Muscle layer of colon (tissue), 2 donors: ENCODE data around the gene HEXD.

ENCODE experiments used
- H3K27ac ChIP-seq: one replicate; pipeline ENCODE4 v1.7.0; 2013; ENCODE audit warnings: low read depth, mild to moderate bottlenecking, low read length, moderate library complexity
- H3K27me3 ChIP-seq, 2 donors: one replicate each; pipeline ENCODE4 v1.7.0; 2013; ENCODE audit warnings: low read length in 2 of 2, mild to moderate bottlenecking in 2 of 2; ENCODE audit not compliant: insufficient read depth in 2 of 2, control insufficient read depth in 1 of 2
- H3K36me3 ChIP-seq: one replicate; pipeline ENCODE4 v1.7.0; 2013; ENCODE audit warnings: mild to moderate bottlenecking, low read length; ENCODE audit not compliant: insufficient read depth
- H3K4me1 ChIP-seq: one replicate; pipeline ENCODE4 v1.7.0; 2013; ENCODE audit warnings: mild to moderate bottlenecking, low read length; ENCODE audit not compliant: insufficient read depth
- H3K4me3 ChIP-seq, 2 donors: one replicate each; pipeline ENCODE4 v1.7.0; 2013; ENCODE audit warnings: low read length in 2 of 2, low read depth in 1 of 2, mild to moderate bottlenecking in 1 of 2, moderate library complexity in 1 of 2
- H3K9ac ChIP-seq: one replicate; pipeline ENCODE4 v1.7.0; 2013; ENCODE audit warnings: low read length
- H3K9me3 ChIP-seq: one replicate; pipeline ENCODE4 v1.7.0; 2013; ENCODE audit warnings: mild to moderate bottlenecking, low read length
- donor health status: abdominal sarcoma.
- donor health status: Adenocarcinoma of cecum.

The HEXD gene

DNA sequence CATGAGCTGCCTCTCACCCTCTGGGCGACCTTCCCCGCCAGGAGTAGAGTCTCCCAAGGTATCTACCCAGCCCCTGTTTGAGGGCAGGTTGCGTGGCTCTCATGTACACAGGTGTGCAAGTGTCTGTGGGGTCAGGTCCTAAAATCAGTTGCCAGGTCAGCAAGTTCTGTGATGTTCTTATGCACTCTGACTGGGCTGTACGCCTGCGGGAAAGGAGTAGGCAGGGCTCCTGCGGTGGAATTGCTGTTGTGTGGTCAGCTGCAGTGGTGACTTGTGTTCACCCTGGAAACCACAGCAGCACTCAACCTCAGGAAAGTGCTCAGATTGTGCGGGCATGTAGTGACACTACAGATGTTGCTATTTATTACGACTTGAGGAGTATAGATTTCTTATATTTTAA lies 59.8 kb downstream of the HEXD start:
- Histone ChIP-seq H3K27ac (no peak overlapping the region), H3K4me3 (no peak overlapping the region), H3K36me3 (peaks cover 60% of the 10 kb centered on the region)

DNA sequence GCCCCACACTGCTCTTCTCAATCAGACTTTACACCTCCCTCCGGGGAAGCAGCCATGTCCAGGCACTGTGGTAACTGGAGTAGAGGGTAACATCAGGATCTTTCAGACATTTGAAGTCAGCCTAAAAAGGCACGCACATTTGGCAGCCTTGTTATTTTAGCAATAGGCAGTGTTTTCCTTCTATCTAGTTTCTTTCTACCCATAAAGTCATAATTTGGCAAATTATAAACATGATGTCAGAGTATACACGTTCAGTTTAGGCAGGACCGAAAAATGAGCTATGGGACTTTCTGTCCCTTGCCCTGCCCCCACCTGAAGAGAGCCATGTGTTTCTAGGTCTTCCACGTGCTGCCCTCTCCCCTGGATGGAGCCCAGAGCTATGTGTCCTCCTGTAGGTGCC lies 61.5 kb downstream of the HEXD start:
- Histone ChIP-seq H3K9me3 (no peaks in the 10 kb centered on the region), H3K4me3 (no peak overlapping the region), H3K4me1 (no peaks in the 10 kb centered on the region), H3K27me3 (no peaks in the 10 kb centered on the region), H3K27ac (no peak overlapping the region), H3K9ac (no peak overlapping the region), H3K36me3 (peaks cover 69% of the 10 kb centered on the region)

More for the DNA sequence above, 59.8 kb downstream of the HEXD start:
- Histone ChIP-seq H3K4me1 (no peaks in the 10 kb centered on the region), H3K27me3 (no peaks in the 10 kb centered on the region), H3K9me3 (no peaks in the 10 kb centered on the region), H3K9ac (no peak overlapping the region)

DNA sequence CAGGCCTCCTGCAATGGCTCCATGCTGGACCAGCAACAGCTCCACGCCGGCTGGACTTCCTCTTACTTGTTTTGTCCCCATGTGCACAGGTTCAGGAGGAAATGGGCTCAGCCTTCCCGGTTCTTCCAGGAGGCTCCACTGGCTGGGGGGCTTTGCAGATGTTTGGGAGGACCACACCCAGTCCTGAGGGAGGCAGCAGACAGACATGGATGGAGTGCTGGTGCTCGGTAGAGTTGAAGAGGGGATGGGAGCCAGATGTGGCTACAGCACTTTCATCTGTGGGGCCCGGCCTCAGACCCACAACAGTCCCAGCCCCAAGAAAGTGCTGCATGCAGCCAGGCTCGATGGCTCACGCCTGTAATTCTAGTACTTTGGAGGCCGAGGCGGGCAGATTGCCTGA lies 62.2 kb downstream of the HEXD start:
- H3K27me3 ChIP-seq: no peaks in the 10 kb centered on the region
- no peak overlapping the region for H3K9ac ChIP-seq
- H3K36me3 ChIP-seq: peaks cover 70% of the 10 kb centered on the region
- H3K4me1 ChIP-seq: no peaks in the 10 kb centered on the region
- H3K27ac ChIP-seq: no peak overlapping the region
- no peaks in the 10 kb centered on the region for H3K9me3 ChIP-seq
- no peak overlapping the region for H3K4me3 ChIP-seq

DNA sequence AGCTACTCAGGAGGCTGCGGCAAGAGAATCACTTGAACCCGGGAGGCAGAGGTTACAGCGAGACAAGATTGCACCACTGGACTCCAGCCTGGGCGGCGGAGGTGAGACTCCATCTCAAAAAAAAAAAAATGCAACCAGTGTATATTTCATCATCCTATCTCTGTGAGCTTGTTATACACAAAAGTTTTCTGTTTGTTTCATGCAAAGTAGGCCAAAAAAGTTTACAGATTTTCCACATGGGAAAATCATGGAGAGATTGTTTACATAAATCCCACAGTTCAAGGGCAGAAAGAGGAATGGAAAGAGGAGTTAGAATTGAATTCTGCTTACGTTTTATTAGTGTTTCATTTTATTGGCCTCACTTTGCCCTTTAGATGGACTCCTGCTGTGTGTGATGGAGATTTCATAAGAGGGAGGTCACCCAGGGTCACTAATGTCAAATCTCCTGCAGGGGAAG lies 65.1 kb downstream of the HEXD start:
- H3K4me1 ChIP-seq: no peaks in the 10 kb centered on the region
- H3K27ac ChIP-seq: no peak overlapping the region
- H3K4me3 ChIP-seq: no peak overlapping the region
- H3K9me3 ChIP-seq: no peaks in the 10 kb centered on the region
- no peak overlapping the region for H3K9ac ChIP-seq
- no peaks in the 10 kb centered on the region for H3K27me3 ChIP-seq
- peaks cover 76% of the 10 kb centered on the region for H3K36me3 ChIP-seq

DNA sequence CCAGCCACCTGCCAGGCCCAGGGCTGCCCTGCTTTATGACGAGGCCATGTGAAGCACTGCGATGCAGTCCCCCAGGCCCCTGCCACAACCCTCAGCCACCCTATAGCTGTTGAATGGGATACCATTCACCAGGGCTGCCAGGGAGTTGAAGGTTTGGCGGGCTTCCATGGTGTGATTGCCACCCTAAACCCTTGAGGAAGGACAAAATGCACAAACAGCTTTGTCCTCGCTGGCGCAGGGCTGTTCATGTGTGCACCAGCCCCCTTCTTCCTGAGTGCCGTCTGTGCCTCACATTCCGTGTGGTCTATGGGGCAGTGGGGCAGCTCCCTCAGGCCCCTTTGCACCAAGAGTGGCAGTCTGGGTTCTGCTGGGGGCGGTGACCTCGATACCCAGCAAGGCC lies 65.7 kb downstream of the HEXD start:
- Histone ChIP-seq H3K36me3 (peaks cover 74% of the 10 kb centered on the region), H3K9ac (no peak overlapping the region), H3K27me3 (no peaks in the 10 kb centered on the region), H3K4me3 (no peak overlapping the region), H3K9me3 (no peaks in the 10 kb centered on the region), H3K4me1 (peaks cover 3% of the 10 kb centered on the region), H3K27ac (no peak overlapping the region)

DNA sequence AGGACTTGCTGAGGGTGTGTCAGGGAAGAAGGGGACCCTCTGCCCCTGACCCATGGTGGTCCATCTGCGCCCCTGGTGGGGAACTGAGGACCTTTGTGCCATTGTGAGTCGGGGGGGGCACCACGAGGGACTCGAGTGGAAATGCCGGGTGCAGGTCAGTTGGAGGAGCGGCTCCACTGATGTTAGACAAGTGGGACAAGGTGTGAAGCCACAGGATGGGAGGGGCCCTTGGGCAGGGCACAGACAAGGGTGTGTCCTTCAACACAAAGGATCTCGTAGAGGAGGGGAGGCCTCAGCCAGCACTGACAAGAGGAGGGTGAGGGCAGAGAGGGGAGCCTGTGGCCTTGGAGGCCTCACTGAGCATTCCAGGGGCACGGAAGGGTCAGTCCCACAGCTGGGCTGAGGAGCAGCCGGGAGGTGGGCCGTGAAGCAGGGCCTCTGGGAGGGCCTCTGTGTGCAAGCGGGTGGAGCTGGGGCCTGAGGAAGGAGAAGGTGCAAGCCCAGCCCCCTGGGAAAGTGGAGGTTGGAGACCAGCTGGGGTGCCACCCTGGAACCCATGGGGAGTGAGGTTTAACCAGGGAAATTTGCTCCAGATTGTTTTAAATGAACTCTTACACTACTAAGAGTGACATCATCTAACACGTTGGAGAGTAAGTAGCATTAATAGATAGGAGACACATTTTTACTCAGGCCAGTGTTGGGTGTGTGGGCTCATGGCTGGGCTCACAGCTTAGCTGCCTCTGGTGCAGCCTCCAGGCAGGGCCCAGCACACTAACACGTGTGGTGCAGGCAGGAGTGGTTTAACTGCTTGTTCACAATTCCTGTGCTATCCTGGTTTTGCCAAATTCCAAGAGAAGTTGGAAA lies 68.3 kb downstream of the HEXD start:
- Histone ChIP-seq H3K27ac (no peak overlapping the region), H3K27me3 (no peaks in the 10 kb centered on the region), H3K9me3 (no peaks in the 10 kb centered on the region), H3K4me3 (no peak overlapping the region), H3K36me3 (peaks cover 50% of the 10 kb centered on the region), H3K4me1 (peaks cover 4% of the 10 kb centered on the region), H3K9ac (no peak overlapping the region)

DNA sequence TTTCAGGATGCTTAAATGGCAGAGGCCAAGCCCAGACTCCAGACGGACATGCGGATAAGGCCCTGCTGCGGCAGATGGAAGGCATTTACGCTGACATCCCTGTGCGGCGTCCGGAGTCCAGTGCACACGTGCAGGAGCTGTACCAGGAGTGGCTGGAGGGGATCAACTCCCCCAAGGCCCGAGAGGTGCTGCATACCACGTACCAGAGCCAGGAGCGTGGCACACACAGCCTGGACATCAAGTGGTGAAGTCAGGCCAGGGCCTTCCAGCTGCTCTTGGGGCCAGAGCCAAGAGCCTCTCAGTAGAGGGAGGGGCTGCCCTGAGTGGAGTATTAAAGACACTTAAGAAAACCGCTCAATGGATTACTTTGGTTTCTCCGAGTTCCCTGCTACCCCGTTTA lies 69.8 kb downstream of the HEXD start:
- H3K4me3 ChIP-seq: no peak overlapping the region
- H3K27ac ChIP-seq: no peak overlapping the region
- no peaks in the 10 kb centered on the region for H3K27me3 ChIP-seq
- peaks cover 4% of the 10 kb centered on the region for H3K4me1 ChIP-seq
- no peak overlapping the region for H3K9ac ChIP-seq
- H3K9me3 ChIP-seq: no peaks in the 10 kb centered on the region
- H3K36me3 ChIP-seq: peaks cover 39% of the 10 kb centered on the region

DNA sequence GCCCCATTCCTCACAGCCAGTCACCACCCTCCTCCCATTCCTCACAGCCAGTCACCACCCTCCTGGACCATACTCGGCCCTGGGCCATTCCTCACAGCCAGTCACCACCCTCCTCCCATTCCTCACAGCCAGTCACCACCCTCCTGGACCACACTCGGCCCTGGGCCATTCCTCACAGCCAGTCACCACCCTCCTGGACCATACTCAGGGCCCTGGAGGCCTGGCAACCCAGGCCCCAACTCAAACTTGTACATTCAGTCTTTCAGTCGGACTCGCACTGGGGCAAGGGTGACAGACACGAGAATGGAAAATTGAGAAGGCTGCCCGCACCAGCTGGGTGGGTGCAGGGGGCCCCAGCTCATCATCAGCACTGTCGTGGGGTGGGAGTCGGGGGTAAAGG lies 71.0 kb downstream of the HEXD start:
- Histone ChIP-seq H3K27ac (no peak overlapping the region), H3K9me3 (no peaks in the 10 kb centered on the region), H3K27me3 (no peaks in the 10 kb centered on the region), H3K9ac (no peak overlapping the region), H3K36me3 (peaks cover 28% of the 10 kb centered on the region), H3K4me3 (no peak overlapping the region), H3K4me1 (peaks cover 4% of the 10 kb centered on the region)

DNA sequence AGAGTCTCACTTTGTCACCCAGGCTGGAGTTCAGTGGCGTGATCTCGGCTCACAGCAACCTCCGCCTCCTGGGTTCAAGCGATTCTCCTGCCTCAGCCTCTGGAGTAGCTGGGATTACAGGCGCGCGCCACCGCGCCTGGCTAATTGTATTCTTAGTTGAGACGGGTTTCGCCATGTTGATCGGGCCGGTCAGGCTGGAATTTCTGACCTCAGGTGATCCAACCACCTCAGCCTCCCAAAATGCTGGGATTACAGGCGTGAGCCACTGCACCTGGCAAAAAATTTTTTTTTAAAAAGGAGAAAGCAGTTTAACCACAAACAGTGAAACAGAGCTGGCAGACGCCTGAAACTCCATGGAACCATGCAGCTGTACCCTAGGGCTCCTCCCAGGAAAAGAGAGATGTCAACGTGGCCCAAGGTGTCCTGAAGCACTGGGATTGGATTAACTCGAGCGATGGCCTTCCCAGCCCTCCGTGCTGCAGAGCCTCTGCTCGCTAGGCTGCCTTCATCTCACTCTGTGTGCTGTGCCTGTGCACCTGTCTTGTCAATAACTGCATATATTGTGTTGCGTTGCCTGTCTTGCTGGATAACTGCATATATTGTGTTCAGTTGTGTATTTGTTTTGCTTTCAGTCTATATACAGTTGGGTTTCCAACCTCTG lies 71.8 kb downstream of the HEXD start:
- H3K9me3 ChIP-seq: no peaks in the 10 kb centered on the region
- peaks cover 4% of the 10 kb centered on the region for H3K4me1 ChIP-seq
- peaks cover 19% of the 10 kb centered on the region for H3K36me3 ChIP-seq
- no peak overlapping the region for H3K27ac ChIP-seq
- H3K4me3 ChIP-seq: no peak overlapping the region
- no peaks in the 10 kb centered on the region for H3K27me3 ChIP-seq
- no peak overlapping the region for H3K9ac ChIP-seq

DNA sequence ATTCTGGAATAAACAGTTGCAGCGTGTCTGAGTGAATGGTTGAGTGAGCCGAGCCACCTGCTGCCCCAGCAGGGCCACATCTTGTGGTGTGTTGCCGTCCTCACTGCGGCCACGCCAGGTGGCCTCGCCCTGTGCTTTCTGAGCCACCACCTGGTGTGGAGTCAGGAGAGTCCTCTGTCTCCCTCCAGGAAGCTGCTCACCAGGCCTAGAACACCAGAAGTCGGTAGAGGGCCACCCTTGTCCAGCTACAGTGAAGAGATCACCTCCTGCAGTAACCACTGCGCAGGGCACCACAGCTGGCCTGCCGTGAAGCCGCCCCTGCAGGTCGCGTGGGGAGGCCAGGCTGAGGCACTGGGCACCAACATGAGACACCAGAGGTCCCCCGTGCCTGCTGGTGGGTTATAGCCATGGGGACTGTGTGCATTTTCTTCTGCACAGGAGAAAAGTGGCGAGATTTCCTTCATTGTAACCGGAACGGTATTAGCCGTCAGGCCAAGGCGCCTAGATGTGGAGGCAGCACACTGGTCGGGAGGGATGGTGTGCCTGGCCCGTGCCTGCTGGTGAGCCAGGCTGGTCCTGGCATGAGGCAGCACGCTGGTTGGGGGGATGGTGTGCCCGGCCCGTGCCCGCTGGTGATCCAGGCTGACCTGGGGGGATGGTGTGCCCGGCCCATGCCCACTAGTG lies 72.5 kb downstream of the HEXD start:
- Histone ChIP-seq H3K9ac (no peak overlapping the region), H3K4me3 (no peak overlapping the region), H3K27ac (no peak overlapping the region), H3K36me3 (peaks cover 14% of the 10 kb centered on the region), H3K27me3 (no peaks in the 10 kb centered on the region), H3K9me3 (no peaks in the 10 kb centered on the region), H3K4me1 (peaks cover 4% of the 10 kb centered on the region)

DNA sequence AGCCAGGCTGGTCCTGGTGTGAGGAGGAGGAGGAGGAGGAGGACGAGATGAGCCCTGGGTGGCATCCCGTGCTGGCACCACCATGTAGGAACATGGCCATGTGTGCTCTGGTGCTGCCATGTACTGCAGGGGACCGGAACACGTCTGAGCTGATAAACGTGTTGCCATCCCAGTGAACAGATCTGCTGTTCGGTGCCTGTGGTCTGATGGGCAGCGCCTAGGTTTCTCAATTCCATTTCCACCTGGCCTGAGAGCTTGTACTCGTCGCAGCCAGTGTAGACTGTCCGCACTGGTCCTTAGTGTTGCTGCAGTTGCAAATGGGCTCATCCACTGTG lies 73.0 kb downstream of the HEXD start:
- no peak overlapping the region for H3K4me3 ChIP-seq
- H3K27me3 ChIP-seq: no peaks in the 10 kb centered on the region
- H3K4me1 ChIP-seq: peaks cover 5% of the 10 kb centered on the region
- peaks cover 9% of the 10 kb centered on the region for H3K36me3 ChIP-seq
- H3K27ac ChIP-seq: no peak overlapping the region
- H3K9ac ChIP-seq: no peak overlapping the region
- H3K9me3 ChIP-seq: no peaks in the 10 kb centered on the region
